ENCODE measurements around the gene GABPB1.

GABPB1 gene

DNA sequence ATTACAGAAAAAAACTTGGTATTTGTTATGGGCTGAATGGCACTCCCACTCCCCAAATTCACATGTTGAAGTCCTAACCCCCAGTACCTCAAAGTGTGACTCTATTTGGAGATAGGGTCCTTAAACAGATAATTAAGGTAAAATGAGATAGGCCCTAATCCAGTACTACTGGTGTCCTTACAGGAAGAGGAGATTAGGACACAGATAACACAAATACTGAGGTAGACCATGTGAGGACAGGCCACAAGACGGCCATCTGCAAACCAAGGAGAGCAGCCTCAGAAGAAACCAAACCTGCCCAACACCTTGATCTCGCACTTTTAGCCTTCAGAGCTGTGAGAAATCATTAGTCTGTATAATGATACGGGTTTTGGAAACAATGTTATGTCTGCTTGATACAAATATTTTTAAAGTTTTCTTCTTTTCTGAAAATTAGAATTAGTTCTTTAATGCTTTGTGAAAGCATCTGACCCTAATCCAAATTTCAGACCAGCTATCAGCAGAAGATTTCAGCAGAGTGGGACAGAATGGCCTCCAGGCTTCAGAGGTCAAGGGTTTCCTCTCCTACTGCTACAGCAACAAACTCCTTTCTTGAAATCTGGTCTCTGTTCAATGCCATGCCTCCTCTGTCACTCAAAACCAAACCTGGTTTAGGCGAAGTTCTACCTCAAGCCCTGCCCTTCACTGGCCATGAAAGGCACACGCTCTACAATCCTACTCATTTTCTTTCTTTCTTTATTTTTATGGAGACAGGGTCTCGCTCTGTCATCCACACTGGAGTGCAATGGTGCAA lies 67.5 kb downstream of the GABPB1 start:
- H3K4me3 ChIP-seq (replicated peaks; ENCODE audit: low read depth, low read length), result no peak overlapping the region
- no peak for DNase-seq (ENCODE audit: extremely low read depth, low read depth)
- TF ChIP-seq, protein P1, sequence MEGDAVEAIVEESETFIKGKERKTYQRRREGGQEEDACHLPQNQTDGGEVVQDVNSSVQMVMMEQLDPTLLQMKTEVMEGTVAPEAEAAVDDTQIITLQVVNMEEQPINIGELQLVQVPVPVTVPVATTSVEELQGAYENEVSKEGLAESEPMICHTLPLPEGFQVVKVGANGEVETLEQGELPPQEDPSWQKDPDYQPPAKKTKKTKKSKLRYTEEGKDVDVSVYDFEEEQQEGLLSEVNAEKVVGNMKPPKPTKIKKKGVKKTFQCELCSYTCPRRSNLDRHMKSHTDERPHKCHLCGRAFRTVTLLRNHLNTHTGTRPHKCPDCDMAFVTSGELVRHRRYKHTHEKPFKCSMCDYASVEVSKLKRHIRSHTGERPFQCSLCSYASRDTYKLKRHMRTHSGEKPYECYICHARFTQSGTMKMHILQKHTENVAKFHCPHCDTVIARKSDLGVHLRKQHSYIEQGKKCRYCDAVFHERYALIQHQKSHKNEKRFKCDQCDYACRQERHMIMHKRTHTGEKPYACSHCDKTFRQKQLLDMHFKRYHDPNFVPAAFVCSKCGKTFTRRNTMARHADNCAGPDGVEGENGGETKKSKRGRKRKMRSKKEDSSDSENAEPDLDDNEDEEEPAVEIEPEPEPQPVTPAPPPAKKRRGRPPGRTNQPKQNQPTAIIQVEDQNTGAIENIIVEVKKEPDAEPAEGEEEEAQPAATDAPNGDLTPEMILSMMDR (IDR thresholded peaks at IDR 0.05; ENCODE audit: low read depth, low read length, missing control alignments), result no peak

DNA sequence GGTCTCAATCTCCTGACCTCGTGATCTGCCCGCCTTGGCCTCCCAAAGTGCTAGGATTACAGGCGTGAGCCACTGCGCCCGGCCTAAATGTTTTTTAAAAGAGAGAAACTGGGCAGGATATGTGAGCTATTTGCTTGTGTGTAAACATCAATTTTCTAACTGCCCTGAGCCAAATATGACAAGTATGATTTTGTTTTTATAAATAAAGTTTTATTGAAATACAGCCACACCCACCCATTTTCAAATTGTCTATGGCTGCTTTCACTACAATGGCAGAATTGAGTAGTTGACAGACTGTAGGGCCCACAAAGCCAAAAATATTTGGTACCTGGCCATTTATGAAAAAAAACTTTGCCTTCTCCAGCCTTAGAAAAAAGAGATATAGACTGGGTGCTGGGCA lies 73.6 kb downstream of the GABPB1 start:
- DNase-seq (ENCODE audit: extremely low read depth, low read depth), result no peak
- TF ChIP-seq, protein P1 (IDR thresholded peaks at IDR 0.05; ENCODE audit: low read depth, low read length, missing control alignments), result no peak
- H3K4me3 ChIP-seq (replicated peaks; ENCODE audit: low read depth, low read length), result no peak overlapping the region

DNA sequence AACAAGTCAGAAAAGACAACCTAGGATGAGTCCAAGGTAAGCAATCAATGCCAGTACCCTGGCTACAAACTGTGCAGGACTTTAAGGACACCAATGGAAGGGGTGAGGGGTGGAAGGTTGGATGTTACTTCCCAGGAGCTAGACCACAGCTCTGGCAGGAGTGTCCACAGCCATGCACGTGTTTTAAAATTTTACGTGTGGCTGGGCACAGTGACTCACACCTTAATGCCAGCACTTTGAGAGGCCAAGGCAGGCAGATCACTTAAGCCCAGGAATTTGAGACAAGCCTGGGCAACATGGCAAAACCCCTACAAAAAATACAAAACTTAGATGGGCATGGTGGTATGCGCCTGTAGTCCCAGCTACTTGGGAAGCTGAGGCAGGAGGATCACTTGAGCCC lies 74.7 kb downstream of the GABPB1 start:
- no peak overlapping the region for H3K4me3 ChIP-seq (replicated peaks; ENCODE audit: low read depth, low read length)
- TF ChIP-seq, protein P1 (IDR thresholded peaks at IDR 0.05; ENCODE audit: low read depth, low read length, missing control alignments), result no peak
- DNase-seq (ENCODE audit: extremely low read depth, low read depth), result no peak

DNA sequence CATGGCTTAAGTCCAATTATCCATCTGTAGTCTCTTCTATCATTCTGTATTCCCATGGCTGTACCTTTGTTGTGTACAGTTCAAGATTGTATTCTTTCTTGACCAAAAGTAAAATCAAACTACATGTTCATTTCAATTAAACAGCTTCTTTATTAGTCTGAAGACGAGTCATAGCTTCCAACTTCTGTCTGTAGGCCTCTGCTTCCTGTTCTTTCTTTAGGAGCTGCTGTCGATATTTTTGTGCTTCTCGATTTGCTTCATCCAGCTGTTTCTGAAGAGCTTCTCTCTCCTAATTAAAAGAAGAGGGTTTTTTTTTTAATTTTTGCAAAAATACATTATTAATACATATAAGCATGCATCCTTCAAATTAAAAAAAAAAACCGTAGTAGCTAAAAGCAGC lies 76.5 kb downstream of the GABPB1 start:
- H3K4me3 ChIP-seq (replicated peaks; ENCODE audit: low read depth, low read length), result no peak overlapping the region
- TF ChIP-seq, protein P1 (IDR thresholded peaks at IDR 0.05; ENCODE audit: low read depth, low read length, missing control alignments), result no peak
- DNase-seq (ENCODE audit: extremely low read depth, low read depth), result no peak

DNA sequence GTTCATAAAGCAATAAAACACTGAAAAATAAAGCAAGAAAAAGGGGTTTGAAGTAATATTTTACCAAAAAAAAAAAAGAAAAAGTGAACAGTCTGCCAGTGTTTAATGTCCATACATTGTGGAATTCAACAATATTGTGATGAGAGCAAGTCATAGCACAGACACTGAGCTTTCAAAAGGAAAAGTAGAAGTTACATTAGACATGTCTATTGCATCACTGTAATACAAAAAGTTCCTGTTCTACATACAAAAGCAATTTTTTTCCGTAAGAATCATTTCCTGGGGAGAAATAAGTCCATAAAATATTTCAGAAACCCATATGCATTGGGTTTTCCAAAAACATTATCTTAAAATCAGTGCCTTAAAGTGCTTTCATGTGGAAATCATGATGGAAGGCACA lies 77.6 kb downstream of the GABPB1 start:
- DNase-seq (ENCODE audit: extremely low read depth, low read depth), result no peak
- TF ChIP-seq, protein P1 (IDR thresholded peaks at IDR 0.05; ENCODE audit: low read depth, low read length, missing control alignments), result no peak
- H3K4me3 ChIP-seq (replicated peaks; ENCODE audit: low read depth, low read length), result no peak overlapping the region

DNA sequence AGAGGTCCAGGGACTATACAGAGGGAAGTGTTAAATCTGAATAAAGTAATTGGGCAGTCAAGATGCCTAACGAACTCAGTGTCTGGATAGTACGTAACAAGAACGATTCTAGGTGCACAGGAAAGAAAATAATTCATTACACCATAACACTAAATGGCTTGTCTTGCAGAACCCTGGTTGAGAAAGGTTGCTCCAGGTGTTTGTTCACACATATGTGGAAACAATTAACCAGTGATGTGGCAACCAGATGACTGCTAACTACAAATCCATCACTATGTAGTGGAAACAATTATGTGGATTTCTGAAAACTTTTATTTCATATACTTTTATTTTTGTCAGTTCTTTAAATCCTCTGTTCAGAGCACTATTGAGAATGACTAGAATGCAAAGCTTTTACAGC lies 79.1 kb downstream of the GABPB1 start:
- TF ChIP-seq, protein P1 (IDR thresholded peaks at IDR 0.05; ENCODE audit: low read depth, low read length, missing control alignments), result no peak
- no peak overlapping the region for H3K4me3 ChIP-seq (replicated peaks; ENCODE audit: low read depth, low read length)
- no peak for DNase-seq (ENCODE audit: extremely low read depth, low read depth)

DNA sequence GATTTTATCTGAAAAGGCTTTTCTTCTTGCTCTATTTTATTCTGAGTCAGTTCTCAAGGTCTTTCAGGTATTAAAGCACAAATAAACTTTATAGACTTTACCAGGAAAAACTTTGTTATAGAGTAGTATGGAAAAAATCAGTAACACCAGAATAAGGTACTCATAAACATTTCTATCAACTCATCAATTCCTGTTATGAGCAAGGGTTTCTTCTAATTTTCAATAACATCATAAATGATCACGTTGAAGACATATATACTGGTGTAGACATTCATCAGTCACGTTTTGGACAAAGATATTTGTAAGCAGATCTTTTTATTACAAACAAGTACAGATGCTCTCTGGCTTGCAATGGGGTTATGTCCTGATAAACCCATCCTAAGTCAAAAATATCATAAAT lies 79.9 kb downstream of the GABPB1 start:
- TF ChIP-seq, protein P1 (IDR thresholded peaks at IDR 0.05; ENCODE audit: low read depth, low read length, missing control alignments), result no peak
- no peak overlapping the region for H3K4me3 ChIP-seq (replicated peaks; ENCODE audit: low read depth, low read length)
- DNase-seq (ENCODE audit: extremely low read depth, low read depth), result no peak

Data from HFF-Myc (cell line).